Inflammatory macrophage (primary cell): ENCODE results near the gene LRRC8B.
A peak's percentile ranks its signal among the peaks of the same experiment; 100 is the strongest.

Experiments
- DNase-seq, 2 donors: peaks; one replicate each; pipeline ENCODE4 v3.0.0-alpha.2; 2020 to 2022

LRRC8B gene

DNA sequence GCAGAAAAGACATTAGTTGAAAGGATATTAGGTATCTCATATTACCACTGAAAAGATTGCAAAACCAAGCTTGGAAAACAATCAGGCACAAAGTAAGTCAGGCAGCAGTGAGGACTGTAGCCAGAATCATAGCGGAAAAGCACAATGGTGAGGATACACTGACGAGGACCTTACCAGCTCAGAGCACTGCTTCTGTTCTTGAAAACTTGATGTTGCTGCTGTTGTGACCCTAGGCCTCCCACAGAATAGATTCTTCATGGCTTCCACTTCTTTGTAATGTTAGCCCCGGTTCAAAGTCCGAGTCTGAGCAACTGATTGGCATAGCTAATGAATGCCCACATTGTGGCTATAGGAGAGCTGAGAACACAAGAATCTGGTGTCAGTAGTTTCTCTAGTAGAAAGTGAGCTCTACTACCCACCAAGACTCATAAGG, 63.1 kb downstream of the LRRC8B start:
- DNase-seq, result no peak

DNA sequence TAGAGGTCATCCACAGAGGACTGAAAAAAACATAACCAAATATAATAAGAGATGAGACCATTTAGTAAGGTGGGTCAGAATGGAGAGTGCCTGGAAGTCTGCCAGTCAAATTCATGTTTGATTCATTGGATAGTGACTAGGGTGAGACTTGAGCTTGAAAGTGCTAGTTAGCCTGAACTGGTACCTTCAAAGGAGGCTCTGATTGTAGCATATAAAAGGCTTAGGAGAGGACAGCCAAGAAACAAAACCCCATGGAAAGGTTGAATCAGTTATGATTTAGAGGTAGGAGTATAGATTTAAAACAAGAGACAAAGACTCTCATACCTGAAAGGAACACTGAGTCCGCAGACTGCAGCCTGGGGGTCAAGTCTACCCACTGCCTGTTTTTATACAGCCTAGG, 63.9 kb downstream of the LRRC8B start:
- no peak for DNase-seq

DNA sequence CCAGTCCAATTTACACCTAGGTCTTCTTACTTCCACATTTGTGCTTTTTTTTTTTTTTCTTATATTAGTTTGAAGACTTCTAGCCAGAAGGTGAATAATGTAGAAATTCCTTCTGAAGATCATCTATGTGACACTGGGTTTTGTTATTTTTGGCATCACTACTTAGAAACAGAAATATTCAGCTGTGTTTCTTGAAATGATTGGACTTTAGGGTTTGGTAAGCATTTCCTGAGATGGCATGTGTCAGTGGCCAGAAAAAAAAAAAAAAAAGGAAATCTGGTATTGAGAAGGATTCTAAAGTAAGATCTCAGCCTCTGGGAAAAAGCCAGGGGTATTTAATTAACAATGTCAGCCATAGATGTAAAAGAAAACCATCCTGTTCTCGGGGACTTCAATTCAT, 64.9 kb downstream of the LRRC8B start:
- no peak for DNase-seq

DNA sequence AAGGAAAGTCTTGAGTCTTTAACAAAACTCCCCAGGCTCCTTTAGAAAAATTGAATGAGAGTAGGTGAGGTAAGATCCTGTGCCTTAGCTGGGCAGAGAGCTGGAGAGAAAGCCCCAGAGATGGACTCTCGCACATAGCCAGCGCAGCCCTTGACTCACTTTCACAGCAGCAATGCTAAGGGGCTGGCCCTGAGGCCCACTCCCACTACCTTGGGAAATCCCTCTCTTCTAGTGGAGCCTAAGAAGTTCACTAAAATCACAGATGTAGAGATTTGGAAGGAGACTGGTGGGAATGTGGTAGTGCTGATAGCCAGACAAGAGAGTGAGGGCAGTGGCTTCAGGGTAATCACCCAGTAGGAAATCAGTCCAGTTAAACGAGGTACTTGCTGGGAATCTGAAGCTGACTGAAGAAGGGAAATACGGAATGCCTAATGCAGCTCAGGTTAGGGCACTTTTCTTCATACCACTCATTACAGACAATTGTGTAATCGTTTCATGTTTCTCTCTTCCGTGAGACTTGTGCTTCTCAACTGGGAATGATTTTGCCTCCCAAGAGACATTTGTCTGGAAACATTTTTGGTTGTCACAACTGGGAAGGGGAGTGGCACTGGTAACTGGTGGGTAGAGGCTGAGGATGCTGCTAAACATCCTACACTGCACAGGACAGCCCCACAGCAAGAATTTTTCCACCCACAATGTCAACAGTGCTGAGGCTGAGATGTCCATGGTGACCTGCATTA, 65.9 kb downstream of the LRRC8B start:
- no peak for DNase-seq

DNA sequence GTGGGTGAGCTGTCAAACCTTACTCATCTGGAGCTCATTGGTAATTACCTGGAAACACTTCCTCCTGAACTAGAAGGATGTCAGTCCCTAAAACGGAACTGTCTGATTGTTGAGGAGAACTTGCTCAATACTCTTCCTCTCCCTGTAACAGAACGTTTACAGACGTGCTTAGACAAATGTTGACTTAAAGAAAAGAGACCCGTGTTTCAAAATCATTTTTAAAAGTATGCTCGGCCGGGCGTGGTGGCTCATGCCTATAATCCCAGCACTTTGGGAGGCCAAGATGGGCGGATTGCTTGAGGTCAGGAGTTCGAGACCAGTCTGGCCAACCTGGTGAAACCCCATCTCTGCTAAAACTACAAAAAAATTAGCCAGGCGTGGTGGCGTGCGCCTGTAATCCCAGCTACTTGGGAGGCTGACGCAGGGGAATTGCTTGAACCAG, 68.3 kb downstream of the LRRC8B start:
- DNase-seq, result peak; percentile 71 to 72

DNA sequence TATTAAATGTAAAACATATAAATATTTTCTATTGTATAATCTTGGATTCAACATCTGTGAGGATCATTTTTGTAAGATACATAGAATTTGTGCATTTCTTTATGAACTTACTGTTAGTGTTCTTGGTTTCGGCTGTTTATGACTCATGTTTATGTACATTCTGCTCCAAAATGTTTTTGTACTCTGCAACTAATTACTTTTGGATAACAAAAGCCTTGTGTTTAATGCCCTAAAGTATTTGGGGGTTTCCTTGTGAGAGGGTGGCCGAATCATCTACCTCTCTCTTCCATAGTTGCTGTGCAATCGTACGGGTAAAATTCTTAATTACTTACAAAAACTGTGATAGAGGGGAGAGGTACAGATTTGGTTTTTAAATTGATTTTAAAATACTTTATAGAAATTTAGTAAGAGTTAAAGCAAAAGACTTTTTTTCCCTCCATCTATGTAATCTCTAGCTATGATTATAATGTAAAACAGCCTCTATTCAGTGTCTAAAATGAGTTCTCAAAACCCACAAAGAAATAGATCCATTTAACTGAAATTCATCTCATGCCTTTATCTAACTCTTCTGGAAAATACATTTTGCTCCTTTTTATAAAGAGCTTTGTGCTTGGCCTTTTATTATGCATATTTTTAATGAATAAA, 69.6 kb downstream of the LRRC8B start:
- DNase-seq, result no peak

DNA sequence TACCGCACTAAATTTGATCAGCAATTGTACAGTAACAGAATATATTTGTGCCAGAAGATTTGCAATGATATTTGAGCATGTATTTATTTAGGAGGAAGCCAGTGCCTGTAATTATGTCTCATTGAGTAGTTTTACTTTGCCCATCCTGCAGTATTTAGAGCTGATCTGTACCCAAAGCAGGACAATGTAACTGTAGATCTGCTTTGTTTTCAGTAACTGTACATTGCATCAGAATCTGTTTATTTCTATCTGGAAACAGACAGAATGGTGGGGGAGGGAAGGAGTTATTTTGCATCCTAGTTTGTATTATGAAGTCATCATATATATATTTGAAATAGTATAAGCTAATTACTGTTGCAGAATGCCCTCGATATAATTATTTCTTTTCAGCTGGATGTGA, 72.1 kb downstream of the LRRC8B start:
- DNase-seq, result no peak

DNA sequence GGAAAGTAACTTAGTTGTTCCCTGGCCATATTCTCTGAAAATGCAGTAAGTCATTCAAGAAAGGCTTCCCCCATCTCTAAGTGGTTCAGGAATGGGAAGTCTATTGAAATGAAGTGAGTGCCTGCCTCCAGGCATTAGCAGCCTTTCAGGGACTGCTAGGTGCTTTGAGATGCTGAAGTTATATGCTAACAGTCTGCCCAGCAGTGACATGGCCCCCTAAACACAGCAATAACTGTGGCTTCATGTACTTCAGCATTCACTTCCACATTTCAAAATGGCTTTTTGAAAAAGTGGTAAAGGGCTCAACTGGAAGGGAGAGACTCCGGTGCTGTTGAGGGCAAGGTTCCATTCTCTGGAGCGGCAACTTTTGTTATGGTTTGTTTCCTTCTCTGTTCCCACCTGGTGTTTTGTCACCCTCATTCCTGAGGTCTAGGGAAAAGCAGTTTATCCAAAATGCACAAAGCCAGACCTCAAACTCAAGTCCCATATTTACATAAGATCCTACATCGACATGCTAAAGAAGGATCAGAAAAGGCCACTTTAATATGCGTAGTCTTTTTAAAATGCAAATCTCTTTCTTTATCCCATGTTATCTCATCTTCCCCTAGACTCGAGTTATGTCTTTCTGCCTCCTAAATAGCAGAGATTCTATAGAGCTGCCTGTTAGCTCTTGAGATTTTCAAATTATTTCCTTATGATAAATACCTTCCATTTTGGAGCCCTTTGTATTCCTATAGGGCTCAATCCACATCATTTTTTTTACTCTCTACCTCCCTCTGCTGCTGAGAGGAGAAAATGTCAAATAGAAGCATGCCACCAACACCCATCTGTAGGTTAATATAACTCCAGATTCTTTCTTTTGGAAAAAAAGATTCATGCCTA, 74.1 kb downstream of the LRRC8B start:
- DNase-seq, result peak; percentile 36 to 60

DNA sequence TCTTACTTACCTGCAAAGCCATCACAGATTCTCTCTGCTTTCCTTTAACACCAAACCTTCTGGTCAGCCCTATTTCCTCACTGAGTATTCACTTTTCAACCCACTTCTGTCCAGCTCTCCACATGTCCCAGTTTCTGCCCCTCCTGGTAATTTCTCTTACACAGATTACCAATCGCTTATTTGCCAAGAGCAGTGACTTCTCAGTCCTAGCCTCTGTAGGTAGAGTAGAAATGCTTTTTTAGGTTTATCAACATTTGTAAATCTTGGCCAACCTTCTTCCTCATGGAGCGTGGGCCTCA, 74.7 kb downstream of the LRRC8B start:
- no peak for DNase-seq

DNA sequence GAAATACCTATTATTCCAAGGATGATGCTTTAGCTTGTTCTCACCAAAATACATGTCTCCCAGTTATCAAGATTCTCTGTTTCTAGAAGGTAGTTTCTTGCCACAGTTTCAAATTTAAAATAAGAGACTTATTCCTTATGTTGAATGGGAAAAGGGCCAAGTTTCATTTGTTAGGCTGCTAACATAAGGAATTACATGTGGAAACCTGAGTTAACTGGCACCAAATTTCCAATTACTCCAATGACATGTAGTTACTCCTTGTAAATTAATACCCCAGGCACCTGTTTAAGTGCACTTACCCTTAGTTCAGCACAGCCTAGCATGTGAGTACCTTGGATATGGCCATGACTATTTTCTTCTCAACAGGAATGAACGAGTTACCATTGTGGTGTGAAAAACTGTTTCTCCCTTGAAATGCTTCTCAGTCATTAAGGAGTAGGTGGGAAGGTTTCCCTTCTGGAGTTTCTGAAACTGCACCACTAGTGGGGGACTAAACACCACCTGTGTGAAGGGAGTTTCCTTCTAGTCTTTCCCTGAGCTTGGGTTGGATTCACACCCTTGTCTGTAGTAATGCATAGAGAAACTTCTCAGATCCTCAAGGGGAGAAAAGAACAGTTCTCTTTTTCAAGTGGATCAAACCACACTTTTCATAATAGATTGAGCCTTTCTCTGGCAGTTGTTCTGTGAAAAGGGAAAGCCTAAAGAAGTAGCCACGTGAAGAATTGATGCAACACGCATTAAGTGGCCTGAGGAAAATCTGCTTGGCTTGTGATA, 76.0 kb downstream of the LRRC8B start:
- peak; percentile 39 to 70 for DNase-seq

DNA sequence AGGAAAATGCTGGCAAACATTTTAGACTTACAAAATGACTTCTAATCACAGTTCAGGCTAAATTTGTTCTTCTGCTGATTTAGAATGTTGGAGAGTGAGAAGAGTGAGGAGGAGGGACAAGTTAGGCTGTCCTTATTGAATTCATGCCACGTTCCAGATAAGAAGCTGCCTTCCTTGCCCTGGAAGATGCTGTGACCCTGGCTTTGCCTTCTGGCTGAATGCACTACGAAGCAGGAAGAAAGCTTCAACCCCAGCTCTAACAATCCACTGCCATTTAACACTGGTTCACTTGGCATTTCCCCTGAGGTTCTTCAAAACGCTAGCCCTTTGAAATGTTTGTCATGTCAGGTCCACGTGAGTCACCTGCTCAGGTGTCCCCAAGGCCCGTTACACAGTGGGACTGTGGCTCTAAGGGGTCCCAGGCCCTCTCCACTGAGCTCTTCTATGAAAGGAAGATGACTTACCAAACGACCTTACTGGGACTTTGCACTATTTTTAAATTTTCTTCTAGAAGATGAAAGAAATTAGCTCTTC, 78.3 kb downstream of the LRRC8B start:
- DNase-seq, result no peak

DNA sequence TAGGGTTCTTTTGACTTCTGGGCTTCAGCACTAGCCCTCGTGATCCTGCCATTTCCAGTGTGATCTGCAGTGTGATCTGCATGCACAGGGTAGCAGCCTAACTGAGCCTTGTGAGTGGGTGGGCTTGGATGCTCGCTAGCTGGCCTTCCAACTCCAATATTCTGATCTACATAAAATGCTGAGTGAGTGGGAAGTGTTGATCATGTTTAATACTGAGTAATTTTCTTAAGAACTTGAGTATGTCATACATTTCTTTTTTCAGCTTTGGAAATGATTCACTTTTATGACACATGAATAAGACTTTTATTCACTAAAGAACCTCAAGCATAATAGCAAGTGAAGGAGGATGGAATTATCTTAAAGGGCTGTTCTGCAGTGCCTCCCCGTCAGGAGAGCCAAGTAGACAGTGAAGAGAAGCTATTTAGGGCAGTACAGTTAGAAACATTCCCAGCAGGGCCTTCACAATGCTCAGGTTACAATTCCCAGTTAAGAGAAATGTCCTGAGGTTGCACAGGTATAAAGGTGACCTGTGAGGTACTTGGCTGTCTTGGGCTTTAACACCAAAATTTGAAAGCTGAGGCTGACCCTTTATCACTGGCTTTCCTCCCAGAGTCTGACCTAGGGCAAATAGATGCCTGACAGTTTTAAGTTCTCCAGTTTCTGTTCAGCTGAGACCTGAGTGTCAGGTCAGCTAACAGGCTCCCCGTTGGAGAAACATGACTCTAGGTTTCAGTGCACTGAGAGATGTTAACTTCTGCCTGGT, 79.2 kb downstream of the LRRC8B start:
- DNase-seq, result no peak

DNA sequence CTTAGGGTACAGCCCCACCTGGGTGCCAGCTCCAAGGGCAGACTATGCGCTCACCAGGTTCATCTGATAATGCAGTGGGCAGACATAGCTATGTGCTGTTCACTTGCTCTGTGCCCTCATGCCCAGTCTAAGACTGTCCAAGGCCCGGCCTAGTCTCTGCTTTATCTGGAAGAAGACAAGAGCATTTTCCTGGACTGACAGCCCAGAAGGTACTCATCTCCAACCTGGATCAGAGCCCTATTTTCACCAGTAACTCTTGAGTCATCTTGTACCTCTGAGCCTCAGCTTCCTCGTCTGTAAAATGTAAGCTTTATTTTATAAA, 79.7 kb downstream of the LRRC8B start:
- no peak for DNase-seq

DNA sequence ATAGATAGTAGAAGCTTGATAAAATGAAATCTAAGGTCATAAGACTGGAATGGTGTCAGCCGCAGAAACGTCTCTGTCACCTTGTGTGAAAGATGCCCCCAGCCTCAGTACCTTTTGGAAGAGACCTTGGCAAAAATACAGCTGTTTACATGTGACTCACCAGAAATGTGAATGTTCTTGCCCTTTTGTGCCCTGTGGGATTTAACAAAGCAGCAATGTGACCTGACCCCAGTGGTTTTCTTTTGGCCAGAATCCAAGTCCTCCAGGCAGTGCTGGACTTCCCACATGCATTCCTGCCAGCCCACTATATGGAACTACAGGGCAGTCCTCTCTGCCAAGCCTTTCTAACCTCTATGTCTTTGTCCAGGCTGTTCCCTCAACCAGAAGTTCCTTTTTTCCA, 81.1 kb downstream of the LRRC8B start:
- DNase-seq, result peak in 1 of 2 donors; percentile 33

DNA sequence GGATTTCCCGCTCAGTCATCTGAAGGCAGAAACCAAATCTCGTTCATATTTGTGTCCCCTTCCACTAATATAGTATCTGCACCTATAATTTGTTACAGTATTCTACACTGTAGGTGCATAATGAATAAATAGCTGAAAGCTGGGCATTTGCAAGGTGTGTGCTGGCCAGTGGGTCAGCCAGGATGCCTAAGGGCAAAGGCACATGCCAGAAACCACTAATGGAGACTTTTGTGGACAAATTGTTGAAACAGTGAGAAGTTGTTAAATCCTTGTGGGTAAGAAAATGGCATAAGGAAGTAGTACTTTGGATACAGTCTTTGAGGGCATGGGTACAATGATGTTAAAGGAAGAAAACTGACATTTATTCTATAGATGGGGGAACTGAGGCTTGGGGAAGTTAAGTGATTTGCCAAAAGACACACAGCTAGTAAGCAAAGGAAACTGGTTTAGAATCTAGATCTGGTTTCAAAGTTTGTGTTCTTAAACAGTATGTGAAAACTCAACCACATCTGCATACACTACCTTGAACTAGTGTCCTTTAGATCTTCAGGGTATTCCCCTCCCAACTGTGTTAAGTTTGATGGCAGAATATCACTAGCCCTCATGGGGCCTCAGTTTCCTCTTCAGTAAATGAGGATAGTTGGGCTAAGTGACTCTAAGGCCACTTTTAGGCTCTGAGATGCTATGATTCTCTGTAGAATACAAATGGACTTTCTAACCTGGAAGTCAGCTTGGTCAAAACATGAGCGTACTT, 81.8 kb downstream of the LRRC8B start:
- no peak for DNase-seq

DNA sequence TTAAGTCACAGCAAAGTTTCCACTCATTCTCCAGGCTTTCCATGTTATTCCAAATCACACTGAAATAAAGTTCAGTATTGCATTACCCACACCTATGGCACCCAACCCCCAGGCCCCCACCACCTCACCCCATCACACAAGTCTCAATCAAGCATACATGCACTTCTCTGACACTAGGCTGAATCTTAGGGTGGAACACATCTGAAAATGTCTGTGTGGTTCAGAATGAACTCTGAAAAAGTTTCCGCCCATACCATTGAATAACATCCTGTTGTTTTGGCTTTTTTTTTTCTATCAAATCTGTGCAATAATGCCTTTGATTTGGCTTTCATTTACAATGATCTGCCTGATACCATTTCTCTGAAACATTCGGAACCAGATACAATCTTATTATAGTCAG, 82.5 kb downstream of the LRRC8B start:
- no peak for DNase-seq

DNA sequence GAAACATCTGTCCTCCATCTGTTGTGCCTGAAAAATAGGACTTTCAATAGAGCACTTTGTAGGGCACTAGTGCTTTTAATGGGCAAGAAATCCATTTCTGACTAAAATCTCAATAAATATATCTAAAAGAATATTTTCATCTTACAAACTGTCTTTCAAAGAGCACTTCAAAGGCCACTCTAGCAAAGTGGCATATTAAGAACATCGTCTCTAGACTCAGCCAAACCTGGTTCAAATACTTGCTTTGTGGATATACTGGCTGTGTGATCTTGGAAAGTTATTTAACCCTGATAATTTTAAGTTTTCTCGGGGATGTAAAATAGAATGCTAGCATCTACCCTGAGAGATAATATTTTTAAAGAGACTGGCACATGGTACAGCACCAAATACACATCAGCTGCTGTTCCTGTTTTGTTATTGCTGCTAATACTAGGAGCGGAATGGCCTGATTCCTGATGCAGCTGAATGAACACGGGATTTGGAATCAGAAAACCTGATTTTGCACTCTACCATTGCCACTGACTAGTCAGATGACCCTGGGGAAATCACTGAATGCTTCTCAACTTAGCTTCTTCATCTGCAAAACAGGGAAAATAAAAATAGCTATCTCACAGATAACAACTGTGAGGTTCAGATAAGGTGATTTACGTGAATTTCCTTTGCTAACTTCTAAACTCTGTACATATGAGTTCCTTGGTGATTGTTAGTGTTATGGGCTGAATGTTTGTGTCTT, 83.1 kb downstream of the LRRC8B start:
- no peak for DNase-seq

DNA sequence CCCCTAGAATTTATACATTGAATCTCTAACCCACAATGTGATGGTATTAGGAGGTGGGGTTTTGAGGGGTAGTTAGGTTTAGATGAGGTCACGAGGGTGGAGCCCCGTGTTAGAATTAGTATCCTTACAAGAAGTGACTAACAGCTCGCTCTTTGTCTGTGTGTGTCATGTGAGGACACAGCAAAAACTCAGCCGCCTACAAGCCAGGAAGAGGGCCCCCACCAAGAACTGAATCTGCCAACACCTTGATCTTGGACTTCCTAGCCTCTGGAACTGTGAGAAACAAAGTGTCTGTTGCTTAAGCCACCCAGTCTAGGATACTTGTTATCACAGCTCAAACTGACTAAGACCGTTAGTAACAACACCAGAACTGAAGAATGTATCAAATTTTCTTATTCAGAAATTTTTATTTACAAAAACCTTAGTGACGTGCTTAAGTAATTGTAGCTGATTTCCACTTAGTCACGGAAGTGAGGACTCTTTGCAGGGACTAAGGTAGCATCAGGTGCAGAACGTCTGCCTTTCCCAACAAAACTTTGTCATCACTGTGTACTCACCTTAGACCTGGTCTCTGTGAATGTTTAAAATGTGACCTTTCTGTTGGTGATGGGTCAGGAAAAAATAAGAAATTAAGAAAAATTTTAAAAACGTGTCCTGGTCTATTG, 83.8 kb downstream of the LRRC8B start:
- DNase-seq, result no peak

DNA sequence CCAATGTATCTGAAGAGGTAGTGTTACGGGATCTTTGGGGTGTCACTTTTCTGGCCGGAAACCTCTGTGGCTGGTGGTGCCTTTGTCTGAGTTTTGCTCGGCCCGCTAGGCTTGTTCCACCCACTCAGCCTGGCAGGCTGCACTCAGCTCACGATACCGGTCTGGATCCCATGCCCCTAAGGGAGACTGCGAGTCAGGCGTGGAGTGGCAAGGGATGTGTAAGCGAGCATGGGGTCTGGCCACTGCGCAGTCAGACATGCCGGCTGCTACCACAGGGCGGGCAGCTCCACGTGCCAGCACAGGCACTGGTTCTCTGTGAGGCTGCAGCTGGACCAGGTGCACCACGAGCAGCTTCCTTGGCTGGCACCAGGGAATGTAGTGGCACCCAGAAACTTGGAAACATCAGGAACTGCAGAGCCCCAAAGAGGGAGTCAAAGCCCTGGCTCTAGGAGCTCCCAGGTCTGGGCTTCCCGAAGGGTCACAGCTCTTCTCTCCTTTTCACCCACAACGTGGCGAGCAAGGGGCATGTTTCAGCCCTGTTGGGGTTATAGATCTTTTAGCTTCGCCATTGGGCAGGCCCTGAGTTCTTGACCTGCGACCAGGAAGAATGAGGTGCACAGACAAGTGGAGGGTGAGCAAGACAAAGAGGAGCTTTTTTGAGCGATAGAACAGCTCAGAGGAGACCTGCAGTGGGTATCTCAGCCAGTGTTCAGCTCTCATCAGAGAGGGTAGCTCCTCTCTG, 84.5 kb downstream of the LRRC8B start:
- DNase-seq, result no peak
